Activated naive CD8-positive, alpha-beta T cell treated with anti-CD3 and anti-CD28 coated beads, Interleukin-2, amount 10 ng/mL, durations not matched to agents 7 days and 5 days (primary cell): ENCODE measurements around the gene HEXD. TPM values are rescaled to one million over a fixed set of nuclear protein-coding genes. Genes with fewer than 3 reads are reported as not detected.
"Not testable (repeated sequence)": the region's sequence is repeated elsewhere in the genome, so short reads cannot be mapped to it uniquely, and the experiment has no call there.

Source experiments
- ATAC-seq: fragments of 150-1000 bp; cut with Tn5 transposase; one replicate; pipeline ENCODE4 v1.10.0; 2021; ENCODE audit warnings: low read depth, moderate library complexity
- POLR2A ChIA-PET: fragments of 350-600 bp; sonication (Branson Sonifier 250); formaldehyde crosslinking; loops from one replicate; lab custom pipeline; 2021; ENCODE audit warnings: antibody characterized with exemption; lab: Charles Lee
- DNase-seq: peaks from one replicate; pipeline ENCODE4 v3.0.0; 2021
- H3K27ac Mint-ChIP-seq: one replicate; pipeline ENCODE4 v1.8.0; 2022; ENCODE audit warnings: mild to moderate bottlenecking, mixed read lengths
- H3K27me3 Mint-ChIP-seq: one replicate; pipeline ENCODE4 v1.8.0; 2022; ENCODE audit warnings: mild to moderate bottlenecking, moderate library complexity, mixed read lengths
- H3K36me3 Mint-ChIP-seq: one replicate; pipeline ENCODE4 v1.8.0; 2021; ENCODE audit warnings: mild to moderate bottlenecking, mixed read lengths
- H3K4me1 Mint-ChIP-seq: one replicate; pipeline ENCODE4 v1.8.0; 2021; ENCODE audit warnings: mixed read lengths
- H3K4me3 Mint-ChIP-seq: one replicate; pipeline ENCODE4 v1.8.0; 2022; ENCODE audit warnings: mild to moderate bottlenecking, moderate library complexity, mixed read lengths
- H3K9me3 Mint-ChIP-seq: one replicate; pipeline ENCODE4 v1.8.0; 2021; ENCODE audit warnings: mixed read lengths
- total RNA-seq, 2 experiments: library from RNA; stranded (reverse); gene quantifications; one replicate each; pipeline ENCODE4 v1.2.3, GENCODE V29; 2021

HEXD gene
- total RNA-seq, 2 experiments from 2014 or later: 84.1 to 84.8 TPM

- Mint-ChIP-seq H3K27ac (no peak overlapping the region), H3K36me3 (peaks cover 2% of the 10 kb centered on the region), H3K27me3 (peaks cover 39% of the 10 kb centered on the region), H3K4me1 (peaks cover 1% of the 10 kb centered on the region), H3K4me3 (no peak overlapping the region), H3K9me3 (no peaks in the 10 kb centered on the region)
- no peak for DNase-seq
- no peak for ATAC-seq
- POLR2A ChIA-PET: no interaction called here
These were observed 42.0 kb upstream of the HEXD start for GRCh38 chr17:82376042-82376730.

GRCh38 chr17:82377294-82377693, 40.9 kb upstream of the HEXD start:
- H3K36me3 Mint-ChIP-seq, H3K4me3 Mint-ChIP-seq, H3K27ac Mint-ChIP-seq, H3K9me3 Mint-ChIP-seq, POLR2A ChIA-PET, H3K4me1 Mint-ChIP-seq, ATAC-seq, DNase-seq: not testable (repeated sequence)
- H3K27me3 Mint-ChIP-seq: peaks cover 38% of the 10 kb centered on the region

GRCh38 chr17:82377924-82378740, 40.0 kb upstream of the HEXD start:
- no peak for DNase-seq
- Mint-ChIP-seq H3K27me3 (peaks cover 29% of the 10 kb centered on the region), H3K27ac (no peak overlapping the region), H3K4me3 (no peak overlapping the region), H3K9me3 (no peaks in the 10 kb centered on the region), H3K36me3 (no peaks in the 10 kb centered on the region), H3K4me1 (no peaks in the 10 kb centered on the region)
- POLR2A ChIA-PET: no interaction called here
- no peak for ATAC-seq

GRCh38 chr17:82378741-82379021, 39.5 kb upstream of the HEXD start:
- peaks cover 24% of the 10 kb centered on the region for H3K27me3 Mint-ChIP-seq
- no peak overlapping the region for H3K27ac Mint-ChIP-seq
- no peaks in the 10 kb centered on the region for H3K36me3 Mint-ChIP-seq
- H3K4me3 Mint-ChIP-seq: no peak overlapping the region
- POLR2A ChIA-PET: no interaction called here
- DNase-seq (no peak), ATAC-seq (no peak)
- H3K9me3 Mint-ChIP-seq: no peaks in the 10 kb centered on the region
- no peaks in the 10 kb centered on the region for H3K4me1 Mint-ChIP-seq

GRCh38 chr17:82380860-82381702, 37.1 kb upstream of the HEXD start:
- no peak for DNase-seq
- POLR2A ChIA-PET: no interaction called here
- no peak for ATAC-seq

GRCh38 chr17:82381703-82382009, 36.5 kb upstream of the HEXD start:
- H3K4me3 Mint-ChIP-seq, POLR2A ChIA-PET, H3K4me1 Mint-ChIP-seq, DNase-seq, ATAC-seq, H3K9me3 Mint-ChIP-seq, H3K27ac Mint-ChIP-seq, H3K36me3 Mint-ChIP-seq: not testable (repeated sequence)
- peaks cover 18% of the 10 kb centered on the region for H3K27me3 Mint-ChIP-seq

More at GRCh38 chr17:82380860-82381702, 37.1 kb upstream of the HEXD start:
- Mint-ChIP-seq H3K4me1 (no peaks in the 10 kb centered on the region), H3K27ac (no peak overlapping the region), H3K9me3 (no peaks in the 10 kb centered on the region), H3K4me3 (no peak overlapping the region), H3K27me3 (peaks cover 19% of the 10 kb centered on the region), H3K36me3 (no peaks in the 10 kb centered on the region)

GRCh38 chr17:82382220-82382932, 35.8 kb upstream of the HEXD start:
- H3K27me3 Mint-ChIP-seq: peaks cover 16% of the 10 kb centered on the region
- not testable (repeated sequence) for H3K9me3 Mint-ChIP-seq

GRCh38 chr17:82382933-82383255, 35.3 kb upstream of the HEXD start:
- H3K4me1 Mint-ChIP-seq: no peaks in the 10 kb centered on the region
- H3K27ac Mint-ChIP-seq: no peak overlapping the region
- peaks cover 11% of the 10 kb centered on the region for H3K27me3 Mint-ChIP-seq
- H3K4me3 Mint-ChIP-seq: no peak overlapping the region
- H3K36me3 Mint-ChIP-seq: no peaks in the 10 kb centered on the region
- POLR2A ChIA-PET: no interaction called here
- H3K9me3 Mint-ChIP-seq: no peaks in the 10 kb centered on the region
- ATAC-seq: no peak
- no peak for DNase-seq

More at GRCh38 chr17:82382220-82382932, 35.8 kb upstream of the HEXD start:
- ATAC-seq, H3K4me1 Mint-ChIP-seq, DNase-seq, H3K27ac Mint-ChIP-seq, H3K36me3 Mint-ChIP-seq, H3K4me3 Mint-ChIP-seq: not testable (repeated sequence)
- POLR2A ChIA-PET: interaction anchor here (0.7 kb wide), 1 partner anchor 37 kb away, joined by 5 read pairs; no protein-coding TSS in a partner anchor

- ATAC-seq (no peak), DNase-seq (no peak)
- Mint-ChIP-seq H3K4me3 (no peak overlapping the region), H3K36me3 (no peaks in the 10 kb centered on the region), H3K4me1 (no peaks in the 10 kb centered on the region), H3K27ac (no peak overlapping the region), H3K9me3 (no peaks in the 10 kb centered on the region), H3K27me3 (peaks cover 11% of the 10 kb centered on the region)
- POLR2A ChIA-PET: no interaction called here
These were observed 34.7 kb upstream of the HEXD start for GRCh38 chr17:82383411-82383810.

GRCh38 chr17:82384051-82384729, 34.0 kb upstream of the HEXD start:
- no peak overlapping the region for H3K27ac Mint-ChIP-seq
- H3K4me1 Mint-ChIP-seq: no peaks in the 10 kb centered on the region
- H3K9me3 Mint-ChIP-seq: no peaks in the 10 kb centered on the region
- DNase-seq (no peak), ATAC-seq (no peak)
- H3K27me3 Mint-ChIP-seq: peaks cover 7% of the 10 kb centered on the region
- POLR2A ChIA-PET: no interaction called here
- H3K36me3 Mint-ChIP-seq: no peaks in the 10 kb centered on the region
- no peak overlapping the region for H3K4me3 Mint-ChIP-seq

- ATAC-seq: no peak
- Mint-ChIP-seq H3K27ac (no peak overlapping the region), H3K4me3 (no peak overlapping the region), H3K27me3 (peaks cover 5% of the 10 kb centered on the region), H3K36me3 (no peaks in the 10 kb centered on the region), H3K9me3 (no peaks in the 10 kb centered on the region), H3K4me1 (no peaks in the 10 kb centered on the region)
- POLR2A ChIA-PET: no interaction called here
- DNase-seq: no peak
These were observed 33.2 kb upstream of the HEXD start for GRCh38 chr17:82384730-82385481.

GRCh38 chr17:82385559-82386254, 32.4 kb upstream of the HEXD start:
- H3K4me3 Mint-ChIP-seq: no peak overlapping the region
- H3K4me1 Mint-ChIP-seq: no peaks in the 10 kb centered on the region
- no peaks in the 10 kb centered on the region for H3K9me3 Mint-ChIP-seq
- no peaks in the 10 kb centered on the region for H3K36me3 Mint-ChIP-seq
- no peak for DNase-seq
- H3K27ac Mint-ChIP-seq: no peak overlapping the region
- POLR2A ChIA-PET: no interaction called here
- ATAC-seq: no peak
- H3K27me3 Mint-ChIP-seq: peaks cover 2% of the 10 kb centered on the region
